H9 (cell line): ENCODE results near the gene CACNB4. TPM values are rescaled to one million over a fixed set of nuclear protein-coding genes. Genes with fewer than 3 reads are reported as not detected.
A peak's percentile ranks its signal among the peaks of the same experiment; 100 is the strongest.

Experiments
- DNase-seq: peaks from one replicate; pipeline ENCODE4 v3.0.0-alpha.2; 2017
- H2AFZ ChIP-seq: one replicate; pipeline ENCODE4 v1.6.1; 2013; ENCODE audit warnings: mild to moderate bottlenecking, low read length, control low read depth, moderate library complexity
- H2AK5ac ChIP-seq: 2 replicates; pipeline ENCODE4 v1.6.1; 2013; ENCODE audit warnings: low read length, control low read depth, mixed read lengths; ENCODE audit not compliant: insufficient read length
- H2BK120ac ChIP-seq: one replicate; pipeline ENCODE4 v1.6.1; 2013; ENCODE audit warnings: low read depth, mild to moderate bottlenecking, low read length, control low read depth, inconsistent platforms; ENCODE audit not compliant: poor library complexity, severe bottlenecking
- H2BK12ac ChIP-seq: 2 replicates; pipeline ENCODE4 v1.6.1; 2013; ENCODE audit warnings: low read length, control low read depth, mixed read lengths, low read depth; ENCODE audit not compliant: insufficient read length
- H2BK15ac ChIP-seq: 2 replicates; pipeline ENCODE4 v1.6.1; 2013; ENCODE audit warnings: low read depth, low read length, control low read depth
- H2BK20ac ChIP-seq: one replicate; pipeline ENCODE4 v1.6.1; 2013; ENCODE audit warnings: low read depth, mild to moderate bottlenecking, low read length, control low read depth, inconsistent platforms; ENCODE audit not compliant: poor library complexity, severe bottlenecking
- H2BK5ac ChIP-seq: 2 replicates; pipeline ENCODE4 v1.6.1; 2013; ENCODE audit warnings: low read length, control low read depth, mixed read lengths; ENCODE audit not compliant: insufficient read length
- H3K14ac ChIP-seq: 2 replicates; pipeline ENCODE4 v1.6.1; 2013; ENCODE audit warnings: low read length, control low read depth; ENCODE audit not compliant: insufficient read depth
- H3K18ac ChIP-seq: 2 replicates; pipeline ENCODE4 v1.6.1; 2013; ENCODE audit warnings: low read depth, mild to moderate bottlenecking, mixed read lengths, low read length, control low read depth; ENCODE audit not compliant: insufficient read length
- H3K23ac ChIP-seq: 2 replicates; pipeline ENCODE4 v1.6.1; 2013; ENCODE audit warnings: low read length, control low read depth, mixed read lengths, low read depth; ENCODE audit not compliant: insufficient read length
- H3K23me2 ChIP-seq: 2 replicates; pipeline ENCODE4 v1.6.1; 2013; ENCODE audit warnings: low read depth, mild to moderate bottlenecking, mixed read lengths, low read length, control low read depth; ENCODE audit not compliant: insufficient read length, poor library complexity, severe bottlenecking
- H3K27ac ChIP-seq: 2 replicates; pipeline ENCODE4 v1.5.1; 2013; ENCODE audit warnings: low read length, control low read depth, mixed read lengths, low read depth; ENCODE audit not compliant: insufficient read length
- H3K27me3 ChIP-seq: 2 replicates; pipeline ENCODE4 v1.6.1; 2013; ENCODE audit warnings: low read length, control low read depth, inconsistent platforms; ENCODE audit not compliant: insufficient read depth
- H3K4ac ChIP-seq: 2 replicates; pipeline ENCODE4 v1.6.1; 2013; ENCODE audit warnings: low read depth, mild to moderate bottlenecking, control low read depth, inconsistent platforms, low read length, moderate library complexity
- H3K4me1 ChIP-seq: 2 replicates; pipeline ENCODE4 v1.6.1; 2013; ENCODE audit warnings: low read length, control low read depth, inconsistent platforms; ENCODE audit not compliant: insufficient read depth
- H3K4me2 ChIP-seq: 2 replicates; pipeline ENCODE4 v1.6.1; 2013; ENCODE audit warnings: low read length, control low read depth, mixed read lengths; ENCODE audit not compliant: insufficient read length, insufficient read depth
- H3K56ac ChIP-seq: 2 replicates; pipeline ENCODE4 v1.6.1; 2013; ENCODE audit warnings: low read depth, mild to moderate bottlenecking, mixed read lengths, low read length, control low read depth; ENCODE audit not compliant: insufficient read length
- H3K79me1 ChIP-seq: 2 replicates; pipeline ENCODE4 v1.6.1; 2013; ENCODE audit warnings: low read depth, mild to moderate bottlenecking, moderate library complexity, low read length, control low read depth, inconsistent platforms; ENCODE audit not compliant: insufficient read depth, poor library complexity, severe bottlenecking
- H3K79me2 ChIP-seq: 2 replicates; pipeline ENCODE4 v1.6.1; 2013; ENCODE audit warnings: low read length, control low read depth, inconsistent platforms; ENCODE audit not compliant: insufficient read depth
- H3K9ac ChIP-seq: 2 replicates; pipeline ENCODE4 v1.6.1; 2013; ENCODE audit warnings: low read length, control low read depth, mixed read lengths; ENCODE audit not compliant: insufficient read length; ENCODE audit errors: extremely low read depth
- H3K9me3 ChIP-seq: one replicate; pipeline ENCODE4 v1.6.1; 2013; ENCODE audit warnings: low read depth, low read length, inconsistent platforms; ENCODE audit not compliant: control insufficient read depth
- H3T11ph ChIP-seq: one replicate; pipeline ENCODE4 v1.6.1; 2013; ENCODE audit warnings: mild to moderate bottlenecking, low read length, control low read depth, inconsistent platforms
- H4K20me1 ChIP-seq: one replicate; pipeline ENCODE4 v1.6.1; 2013; ENCODE audit not compliant: control insufficient read depth, insufficient read length, insufficient read depth
- H4K5ac ChIP-seq: 2 replicates; pipeline ENCODE4 v1.6.1; 2013; ENCODE audit warnings: low read depth, mild to moderate bottlenecking, mixed read lengths, low read length, control low read depth; ENCODE audit not compliant: insufficient read length
- H4K8ac ChIP-seq: replicated peaks from 2 replicates; pipeline ENCODE4 v1.6.1; 2013; ENCODE audit warnings: low read length, control low read depth, mixed read lengths, low read depth; ENCODE audit not compliant: insufficient read length
- H4K91ac ChIP-seq: 2 replicates; pipeline ENCODE4 v1.6.1; 2013; ENCODE audit warnings: low read depth, mild to moderate bottlenecking, moderate library complexity, mixed read lengths, low read length, control low read depth; ENCODE audit not compliant: insufficient read length
- H3K27ac Mint-ChIP-seq, 3 experiments: 2 replicates in 2 of 3; 3 replicates in 1 of 3; pipeline ENCODE4 v1.8.0; 2020 to 2021; ENCODE audit warnings: mixed read lengths in 3 of 3, mild to moderate bottlenecking in 1 of 3, moderate library complexity in 1 of 3
- H3K27me3 Mint-ChIP-seq: 2 replicates; pipeline ENCODE4 v1.8.0; 2021; ENCODE audit warnings: low read depth, mild to moderate bottlenecking, moderate library complexity, mixed read lengths
- H3K36me3 Mint-ChIP-seq, 3 experiments: 2 replicates in 2 of 3; 3 replicates in 1 of 3; pipeline ENCODE4 v1.8.0; 2020 to 2021; ENCODE audit warnings: low read depth in 3 of 3, mixed read lengths in 3 of 3; ENCODE audit not compliant: insufficient read depth in 1 of 3
- H3K4me1 Mint-ChIP-seq, 2 experiments: 2 replicates each; pipeline ENCODE4 v1.8.0; 2020; ENCODE audit warnings: mixed read lengths in 2 of 2
- H3K4me3 Mint-ChIP-seq, 2 experiments: 2 replicates in 1 of 2; 3 replicates in 1 of 2; pipeline ENCODE4 v1.8.0; 2020 to 2021; ENCODE audit warnings: mild to moderate bottlenecking in 2 of 2, mixed read lengths in 2 of 2, moderate library complexity in 1 of 2
- H3K9me3 Mint-ChIP-seq, 2 experiments: 2 replicates in 1 of 2; 3 replicates in 1 of 2; pipeline ENCODE4 v1.8.0; 2020; ENCODE audit warnings: mild to moderate bottlenecking in 2 of 2, mixed read lengths in 2 of 2, moderate library complexity in 1 of 2
- WGBS: extraction: QIAGEN DNeasy Blood & Tissue Kit; methylation state at CpG from one replicate; pipeline ENCODE4 v1.1.7; 2013; ENCODE audit warnings: missing lambda C conversion rate, low lambda C conversion rate, mixed read lengths; ENCODE audit not compliant: insufficient read length; ENCODE audit errors: extremely low coverage; 5-methylcytosine and 5-hydroxymethylcytosine counted together
- total RNA-seq: library from RNA; stranded (reverse); gene quantifications from 2 replicates; pipeline ENCODE4 v1.2.1, GENCODE V29; 2021
- TF ChIP-seq, protein P1 (sequence below): fragments of 200-600 bp; sonication (generic); conservative IDR thresholded peaks from 3 replicates; pipeline ENCODE4 v1.8.0; 2021; ENCODE audit warnings: antibody characterized with exemption, mild to moderate bottlenecking

The CACNB4 gene
- total RNA-seq, 1 experiment from 2014 or later, result 1.4 TPM

DNA sequence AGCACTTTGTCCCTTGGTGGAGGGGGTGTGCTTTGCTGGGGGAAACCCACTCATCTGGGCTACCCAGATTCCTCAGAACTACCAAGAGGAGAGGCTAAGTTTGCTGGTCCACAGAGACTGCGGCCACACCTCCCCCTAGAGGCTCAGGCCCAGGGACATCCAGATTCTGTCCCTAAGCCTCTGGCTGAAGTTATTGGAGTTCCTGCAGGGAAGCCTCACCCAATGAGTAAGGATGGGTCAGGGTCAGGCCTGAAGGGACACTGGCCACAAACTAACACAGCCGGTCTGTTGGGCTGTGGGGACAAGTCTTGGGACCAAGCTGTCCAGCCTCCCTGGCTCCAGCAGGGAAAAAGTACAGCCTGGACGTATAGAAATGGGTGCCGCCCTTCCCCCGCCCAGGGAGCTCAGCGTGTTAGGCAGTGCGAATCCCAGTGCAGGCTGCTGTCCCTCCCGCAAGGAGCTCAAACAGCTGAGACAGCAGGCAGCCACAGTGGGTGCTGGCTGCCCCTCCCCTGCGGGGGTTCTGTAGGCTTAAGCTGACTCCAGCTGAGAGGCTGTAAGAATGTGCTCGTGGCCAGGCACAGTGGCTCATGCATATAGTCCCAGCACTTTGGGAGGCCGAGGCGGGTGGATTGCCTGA, 183.7 kb downstream of the CACNB4 start:
- no peak for DNase-seq
- Histone ChIP-seq H3K14ac (no peak overlapping the region), H3K9me3 (no peaks in the 10 kb centered on the region), H3K9ac (no peak overlapping the region), H3K23me2 (no peaks in the 10 kb centered on the region), H4K20me1 (no peaks in the 10 kb centered on the region), H2AFZ (no peak overlapping the region), H3K23ac (no peak overlapping the region), H4K5ac (no peak overlapping the region), H2BK5ac (no peak overlapping the region), H2BK15ac (no peak overlapping the region), H3K4ac (no peak overlapping the region), H3T11ph (no peak overlapping the region), H4K91ac (no peak overlapping the region), H3K27ac (no peak overlapping the region), H3K79me1 (no peaks in the 10 kb centered on the region), H3K56ac (no peak overlapping the region), H2BK120ac (no peak overlapping the region), H3K79me2 (no peaks in the 10 kb centered on the region), H4K8ac (no peak overlapping the region), H3K27me3 (no peaks in the 10 kb centered on the region), H2BK12ac (no peak overlapping the region), H2BK20ac (no peak overlapping the region), H2AK5ac (no peak overlapping the region), H3K18ac (no peak overlapping the region), H3K4me1 (no peaks in the 10 kb centered on the region), H3K4me2 (no peak overlapping the region)
- Mint-ChIP-seq H3K4me3 (no peak overlapping the region), H3K27me3 (no peaks in the 10 kb centered on the region), H3K27ac (no peak overlapping the region), H3K9me3 (peaks cover 1 to 6% of the 10 kb centered on the region in 2 experiments; a peak in 3 of 5 replicates), H3K4me1 (no peaks in the 10 kb centered on the region), H3K36me3 (peaks cover 0 to 3% (median 0%) of the 10 kb centered on the region in 3 experiments; a peak in 1 of 7 replicates)
- TF ChIP-seq, protein P1, sequence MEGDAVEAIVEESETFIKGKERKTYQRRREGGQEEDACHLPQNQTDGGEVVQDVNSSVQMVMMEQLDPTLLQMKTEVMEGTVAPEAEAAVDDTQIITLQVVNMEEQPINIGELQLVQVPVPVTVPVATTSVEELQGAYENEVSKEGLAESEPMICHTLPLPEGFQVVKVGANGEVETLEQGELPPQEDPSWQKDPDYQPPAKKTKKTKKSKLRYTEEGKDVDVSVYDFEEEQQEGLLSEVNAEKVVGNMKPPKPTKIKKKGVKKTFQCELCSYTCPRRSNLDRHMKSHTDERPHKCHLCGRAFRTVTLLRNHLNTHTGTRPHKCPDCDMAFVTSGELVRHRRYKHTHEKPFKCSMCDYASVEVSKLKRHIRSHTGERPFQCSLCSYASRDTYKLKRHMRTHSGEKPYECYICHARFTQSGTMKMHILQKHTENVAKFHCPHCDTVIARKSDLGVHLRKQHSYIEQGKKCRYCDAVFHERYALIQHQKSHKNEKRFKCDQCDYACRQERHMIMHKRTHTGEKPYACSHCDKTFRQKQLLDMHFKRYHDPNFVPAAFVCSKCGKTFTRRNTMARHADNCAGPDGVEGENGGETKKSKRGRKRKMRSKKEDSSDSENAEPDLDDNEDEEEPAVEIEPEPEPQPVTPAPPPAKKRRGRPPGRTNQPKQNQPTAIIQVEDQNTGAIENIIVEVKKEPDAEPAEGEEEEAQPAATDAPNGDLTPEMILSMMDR, result peak; percentile 33; the same call in 2 of the 3 replicates
- no CpG with 5 or more reads among the region's 12 CpGs for WGBS
